Vagina (tissue), 2 donors: Measurements from ENCODE around the gene CFAP299. TPM values are rescaled to one million over a fixed set of nuclear protein-coding genes. Genes with fewer than 3 reads are reported as not detected.

Source experiments
- DNase-seq, 2 donors: peaks; one replicate each; pipeline ENCODE4 v3.0.0-alpha.2; 2017; ENCODE audit errors: extremely low spot score in 2 of 2
- H3K27ac ChIP-seq: fragments of 200-600 bp; sonication (generic); one replicate; pipeline ENCODE4 v1.5.1; 2019
- H3K27me3 ChIP-seq: fragments of 200-600 bp; sonication (generic); one replicate; pipeline ENCODE4 v1.5.1; 2019
- H3K36me3 ChIP-seq, 2 donors: fragments of 200-600 bp; sonication (generic); one replicate each; pipeline ENCODE4 v1.5.1; 2017 to 2019
- H3K4me1 ChIP-seq: fragments of 200-600 bp; sonication (generic); one replicate; pipeline ENCODE4 v1.5.1; 2019
- H3K4me3 ChIP-seq, 2 donors: fragments of 200-600 bp; sonication (generic); 1 replicate in 1 of 2; 2 replicates in 1 of 2; pipeline ENCODE4 v1.5.1; 2016 to 2019
- H3K9me3 ChIP-seq: fragments of 200-600 bp; sonication (generic); one replicate; pipeline ENCODE4 v1.5.1; 2019
- CTCF ChIP-seq, 3 experiments: fragments of 450-650 bp in 2 of 3; fragments of 200-600 bp in 1 of 3; sonication (generic) in 1 of 3; IDR thresholded peaks; one replicate each; pipeline ENCODE4 v1.5.1; 2017 to 2019; ENCODE audit warnings: antibody characterized with exemption in 3 of 3, mild to moderate bottlenecking in 2 of 3, moderate library complexity in 2 of 3
- POLR2A ChIP-seq, 2 donors: fragments of 450-650 bp; IDR thresholded peaks; one replicate each; pipeline ENCODE4 v1.6.1; 2017; ENCODE audit warnings: antibody characterized with exemption in 2 of 2, mild to moderate bottlenecking in 2 of 2, moderate library complexity in 2 of 2
- POLR2AphosphoS5 ChIP-seq, 2 donors: sonication (generic); formaldehyde crosslinking; IDR thresholded peaks; one replicate each; pipeline ENCODE4 v1.9.0; 2017; ENCODE audit warnings: antibody characterized with exemption in 2 of 2, mild to moderate bottlenecking in 2 of 2, low read depth in 1 of 2; ENCODE audit not compliant: insufficient read depth in 1 of 2
- intact Hi-C: fragments of 100-400 bp; cut with DNase I; formaldehyde crosslinking; loops from one replicate; pipeline ENCODE4 v1.15.1; 2023
- total RNA-seq: library from RNA; depleted of rRNA; stranded (reverse); fragments of >200 nt; gene quantifications from one replicate; pipeline ENCODE4 v1.2.3, GENCODE V29; 2016

Gene CFAP299
- total RNA-seq, 1 donor from 2014 or later, result not detected

- TF ChIP-seq CTCF (IDR thresholded peaks at IDR 0.05) (no peak), POLR2A (IDR thresholded peaks at IDR 0.05) (no peak), POLR2AphosphoS5 (IDR thresholded peaks at IDR 0.05; ENCODE audit: insufficient read depth in 1 of 2, low read depth in 1 of 2) (no peak)
- Histone ChIP-seq H3K27me3 (no peaks in the 10 kb centered on the region), H3K36me3 (no peaks in the 10 kb centered on the region), H3K27ac (no peak overlapping the region), H3K4me1 (no peaks in the 10 kb centered on the region), H3K9me3 (no peaks in the 10 kb centered on the region), H3K4me3 (no peak overlapping the region)
- intact Hi-C loops, result no loop called here
- DNase-seq, result no peak
Measured at GRCh38 chr4:80307183-80307735, 28.3 kb upstream of the CFAP299 start.

DNA sequence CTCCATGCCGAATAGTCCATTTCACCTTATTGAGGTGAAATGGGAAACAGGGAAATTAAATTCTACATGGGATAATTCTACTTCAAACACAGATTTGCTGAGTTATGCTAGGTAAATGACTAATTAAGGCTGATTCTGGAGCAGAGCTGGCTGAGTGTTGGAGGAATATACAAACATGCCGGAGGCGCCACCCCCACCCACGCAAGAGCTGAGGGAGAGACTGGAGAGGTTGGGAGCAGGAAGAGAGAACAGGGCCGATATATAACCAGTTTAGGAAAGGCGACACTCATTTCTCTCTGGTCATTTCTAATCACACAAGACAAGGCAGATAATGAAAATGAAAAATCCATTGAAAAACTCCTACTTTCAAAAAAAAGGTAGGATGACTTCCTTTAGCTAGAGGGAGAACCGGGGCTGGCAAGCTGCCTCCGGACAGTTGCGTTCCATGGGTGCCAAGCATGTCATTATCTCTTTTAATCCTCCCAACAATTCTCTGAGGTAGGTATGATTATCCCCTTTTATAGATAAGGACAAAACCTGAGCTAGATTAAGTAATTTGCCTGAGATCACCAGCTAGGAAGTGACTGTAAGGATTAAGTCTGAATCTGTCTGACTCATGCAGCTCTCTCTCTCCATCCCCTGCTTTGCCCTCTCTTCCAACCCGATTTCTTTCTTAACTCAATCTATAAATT, 27.6 kb upstream of the CFAP299 start:
- Histone ChIP-seq H3K27me3 (no peaks in the 10 kb centered on the region), H3K4me3 (no peak overlapping the region), H3K27ac (no peak overlapping the region), H3K4me1 (no peaks in the 10 kb centered on the region), H3K36me3 (no peaks in the 10 kb centered on the region), H3K9me3 (no peaks in the 10 kb centered on the region)
- TF ChIP-seq CTCF (IDR thresholded peaks at IDR 0.05), result no peak
- DNase-seq, result no peak
- intact Hi-C loops, result no loop called here

DNA sequence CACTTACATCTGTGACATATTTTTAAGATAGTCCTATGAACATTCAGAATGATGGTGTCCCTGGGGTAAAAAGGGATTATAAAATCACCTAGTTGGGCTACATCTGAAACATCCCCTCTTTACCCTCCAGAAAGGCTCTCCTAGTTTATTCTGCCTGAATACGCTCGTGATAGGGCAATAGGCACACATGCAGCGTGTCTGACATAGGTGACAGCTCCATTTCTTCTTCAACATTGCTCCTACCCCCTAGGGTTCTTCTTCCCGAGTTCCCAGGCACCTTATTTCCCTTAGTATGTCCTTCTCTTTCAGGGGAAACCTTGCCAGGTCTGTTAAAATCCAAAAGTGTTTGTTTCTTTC, 27.1 kb upstream of the CFAP299 start:
- Histone ChIP-seq H3K4me1 (no peaks in the 10 kb centered on the region), H3K27me3 (no peaks in the 10 kb centered on the region), H3K36me3 (no peaks in the 10 kb centered on the region), H3K9me3 (no peaks in the 10 kb centered on the region), H3K27ac (no peak overlapping the region), H3K4me3 (no peak overlapping the region)
- TF ChIP-seq POLR2AphosphoS5 (IDR thresholded peaks at IDR 0.05; ENCODE audit: insufficient read depth in 1 of 2, low read depth in 1 of 2) (no peak), CTCF (IDR thresholded peaks at IDR 0.05) (no peak), POLR2A (IDR thresholded peaks at IDR 0.05) (no peak)
- intact Hi-C loops, result no loop called here
- no peak for DNase-seq

DNA sequence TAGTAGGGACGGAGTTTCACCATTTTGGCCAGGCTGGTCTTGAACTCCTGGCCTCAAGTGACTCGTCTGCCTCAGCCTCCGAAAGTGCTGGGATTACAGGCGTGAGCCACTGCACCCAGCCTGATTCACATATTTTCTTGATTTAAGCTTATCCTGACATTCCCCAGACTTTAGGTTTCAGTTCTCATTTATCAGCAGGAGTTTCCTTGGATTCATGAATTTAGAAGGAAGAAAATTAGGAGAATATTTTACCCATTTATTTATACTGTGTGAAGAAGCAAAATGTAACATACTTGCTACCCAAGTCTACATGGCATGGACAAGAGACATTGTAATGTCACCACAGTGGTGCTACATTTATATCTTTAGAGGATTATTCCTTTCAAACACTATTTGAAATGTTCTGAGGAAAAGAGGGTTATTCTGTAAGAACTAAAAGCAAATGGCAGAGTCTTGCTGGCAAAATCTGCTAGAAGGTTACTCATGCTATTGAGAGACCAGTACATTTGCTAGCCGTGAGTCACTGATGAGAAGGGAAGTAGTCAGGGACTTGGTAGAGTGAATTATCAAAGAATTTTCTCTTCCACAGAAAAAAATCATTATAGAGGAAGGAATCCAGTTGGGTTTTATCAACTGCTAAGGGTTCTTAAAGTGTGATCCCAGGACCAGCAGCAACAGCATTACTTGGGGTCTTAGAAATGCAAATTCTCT, 26.1 kb upstream of the CFAP299 start:
- intact Hi-C loops, result no loop called here
- Histone ChIP-seq H3K36me3 (no peaks in the 10 kb centered on the region), H3K27me3 (no peaks in the 10 kb centered on the region), H3K4me3 (no peak overlapping the region), H3K4me1 (no peaks in the 10 kb centered on the region), H3K27ac (no peak overlapping the region), H3K9me3 (no peaks in the 10 kb centered on the region)
- TF ChIP-seq POLR2AphosphoS5 (IDR thresholded peaks at IDR 0.05; ENCODE audit: insufficient read depth in 1 of 2, low read depth in 1 of 2), result no peak
- no peak for TF ChIP-seq CTCF (IDR thresholded peaks at IDR 0.05)
- TF ChIP-seq POLR2A (IDR thresholded peaks at IDR 0.05), result no peak
- DNase-seq, result no peak

DNA sequence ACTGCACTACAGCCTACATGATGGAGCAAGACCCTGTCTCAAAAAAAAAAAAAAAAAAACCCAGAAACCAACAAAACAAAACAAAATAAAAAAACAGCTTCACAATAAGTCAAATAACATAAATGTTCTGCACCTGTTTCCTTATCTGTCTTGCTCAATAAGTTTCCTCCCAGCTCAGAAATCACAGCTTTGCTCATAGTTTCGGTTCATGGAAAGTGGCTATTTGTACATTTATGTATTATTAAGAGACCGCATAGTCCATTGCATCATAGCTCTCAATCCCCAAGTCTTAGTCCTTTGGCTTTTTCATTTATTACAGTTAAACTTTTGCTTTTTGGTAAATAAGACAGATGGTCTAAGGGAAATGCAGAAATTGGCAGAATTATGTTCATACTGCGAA, 24.4 kb upstream of the CFAP299 start:
- H3K27ac ChIP-seq, result no peak overlapping the region
- no peak for TF ChIP-seq POLR2AphosphoS5 (IDR thresholded peaks at IDR 0.05; ENCODE audit: insufficient read depth in 1 of 2, low read depth in 1 of 2)
- no peak for TF ChIP-seq POLR2A (IDR thresholded peaks at IDR 0.05)
- TF ChIP-seq CTCF (IDR thresholded peaks at IDR 0.05), result no peak
- intact Hi-C loops, result no loop called here
- no peaks in the 10 kb centered on the region for H3K36me3 ChIP-seq
- DNase-seq, result no peak
- no peaks in the 10 kb centered on the region for H3K9me3 ChIP-seq
- no peak overlapping the region for H3K4me3 ChIP-seq
- H3K27me3 ChIP-seq, result no peaks in the 10 kb centered on the region
- no peaks in the 10 kb centered on the region for H3K4me1 ChIP-seq
